HG03139 (cell line): ENCODE measurements around the gene MAP2K5.

Experiments used
- ATAC-seq: cut with Tn5 transposase; IDR thresholded peaks from one replicate; pipeline ENCODE4 v1.9.1; 2021; ENCODE audit not compliant: unreplicated experiment

MAP2K5 gene

DNA sequence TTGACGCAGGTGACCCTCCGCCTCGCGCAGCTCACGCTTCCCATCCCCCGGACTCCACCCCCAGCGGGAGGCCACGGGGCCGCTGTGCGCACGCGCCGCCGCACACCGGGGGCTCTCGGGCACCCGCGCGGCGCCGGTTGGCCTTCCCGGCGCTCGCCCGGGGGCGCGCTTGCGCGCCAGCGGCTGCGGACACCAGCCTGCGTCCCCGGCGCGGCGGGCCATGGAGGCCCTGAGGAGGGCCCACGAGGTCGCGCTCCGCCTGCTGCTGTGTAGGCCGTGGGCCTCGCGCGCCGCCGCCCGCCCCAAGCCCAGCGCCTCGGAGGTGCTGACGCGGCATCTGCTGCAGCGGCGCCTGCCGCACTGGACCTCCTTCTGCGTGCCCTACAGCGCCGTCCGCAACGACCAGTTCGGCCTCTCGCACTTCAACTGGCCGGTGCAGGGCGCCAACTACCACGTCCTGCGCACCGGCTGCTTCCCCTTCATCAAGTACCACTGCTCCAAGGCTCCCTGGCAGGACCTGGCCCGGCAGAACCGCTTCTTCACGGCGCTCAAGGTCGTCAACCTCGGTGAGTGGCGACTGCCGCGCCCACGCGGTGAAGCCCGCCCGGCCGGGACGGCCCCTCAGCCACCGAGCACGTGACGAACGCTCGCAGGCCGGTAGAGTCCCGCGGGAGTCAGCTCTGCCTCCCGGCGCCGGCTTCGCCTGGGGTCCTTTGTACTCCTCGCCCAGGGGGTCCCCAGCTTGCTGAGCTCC, 21.3 kb upstream of the MAP2K5 start, which contains the start of gene C15orf61:
Gene C15orf61 (plus strand): TSS at position 103 of the 754 bp plus-strand sequence. CDS start 118 bp downstream, at position 221.
- ATAC-seq: peak; percentile 62

DNA sequence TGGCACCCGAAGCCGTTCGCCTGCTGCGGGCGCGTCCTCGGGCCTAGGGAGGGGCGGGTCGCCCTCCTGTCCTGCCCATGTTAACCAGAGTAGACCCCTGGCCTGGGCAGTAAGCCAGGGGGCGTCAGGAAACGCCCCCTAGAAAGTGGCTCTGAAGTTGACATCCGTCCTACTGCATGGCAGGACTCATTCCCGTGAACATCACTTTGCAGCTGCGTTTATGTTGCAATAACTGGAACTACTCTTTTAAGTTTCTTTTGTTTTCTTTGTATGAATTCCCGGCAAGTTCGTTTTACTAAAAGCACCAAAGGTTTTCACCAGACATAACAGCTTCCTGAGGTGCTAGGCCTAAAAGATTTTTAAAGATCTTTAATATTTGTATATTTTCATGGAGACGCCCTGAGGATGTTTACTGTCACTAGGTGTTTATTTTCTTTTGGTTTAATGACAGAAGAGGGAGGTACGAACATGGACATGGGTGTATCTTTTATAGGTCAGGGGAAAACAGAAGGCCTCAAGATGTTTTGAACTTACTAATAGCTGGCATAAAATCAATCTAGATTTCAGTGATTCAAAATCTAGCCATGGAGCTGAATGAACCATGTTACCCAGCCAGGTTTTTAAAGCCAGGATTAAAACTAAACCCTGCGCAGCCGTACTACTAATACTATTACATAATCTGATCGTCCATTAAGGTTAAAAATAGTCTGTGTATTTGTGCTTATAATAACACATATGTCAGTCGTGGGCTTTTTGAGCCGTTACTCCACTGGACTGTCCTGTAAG, 20.5 kb upstream of the MAP2K5 start:
- no peak for ATAC-seq

DNA sequence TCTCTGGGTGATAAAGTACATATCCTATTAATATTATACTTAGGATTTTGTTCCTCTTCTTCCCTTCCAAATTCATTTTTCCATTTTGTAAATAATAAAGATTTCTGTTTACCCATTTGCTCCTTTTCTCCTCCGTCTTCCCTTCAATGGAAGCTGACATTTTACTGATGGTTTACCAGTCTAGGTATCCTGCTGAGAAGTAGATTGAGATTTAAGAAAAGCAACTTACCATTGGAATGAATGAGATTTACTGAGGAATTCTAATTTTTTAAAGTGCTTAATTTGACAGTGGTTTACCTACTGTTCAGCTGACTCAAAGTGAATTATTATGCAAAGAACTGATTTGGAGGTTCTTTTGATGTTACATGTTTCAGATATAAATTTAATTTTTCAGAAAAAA, 19.2 kb upstream of the MAP2K5 start:
- ATAC-seq: no peak

DNA sequence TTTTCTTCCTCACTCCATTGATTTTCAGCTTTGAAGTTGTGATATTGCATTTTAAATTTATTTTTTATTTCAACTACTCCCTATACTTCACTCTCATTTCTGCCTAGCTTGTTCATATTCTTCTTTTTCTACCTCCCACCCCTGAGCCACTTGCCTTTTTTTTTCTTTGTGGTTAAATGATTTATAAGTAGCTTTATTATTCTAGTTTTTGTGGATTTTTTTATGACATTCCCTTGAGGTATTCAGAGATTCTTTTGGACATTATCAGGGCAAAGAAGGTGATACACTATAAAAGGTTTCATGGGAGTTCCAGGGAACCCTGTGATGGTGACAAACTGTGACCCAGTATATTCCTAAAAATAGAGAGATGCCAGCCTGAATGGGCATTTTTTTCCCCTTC, 18.3 kb upstream of the MAP2K5 start:
- no peak for ATAC-seq

DNA sequence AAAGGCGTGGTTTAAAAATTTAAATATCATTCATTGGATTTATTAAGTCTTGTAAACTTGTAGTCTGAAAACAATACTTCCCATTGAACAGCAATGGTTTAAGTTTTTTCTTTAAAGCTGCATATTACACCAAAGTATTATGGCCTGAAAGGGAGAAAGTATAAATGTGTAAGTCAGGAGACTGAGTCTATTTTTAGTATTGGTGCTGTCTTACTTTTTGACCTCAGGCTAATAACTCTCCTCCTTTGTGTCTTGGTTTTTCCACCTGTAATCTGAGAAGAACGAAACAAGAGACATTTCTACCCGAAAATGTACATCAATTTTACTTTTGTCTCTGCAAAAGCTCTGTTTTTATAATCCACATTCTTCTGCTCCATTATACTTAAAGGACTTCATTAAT, 14.0 kb upstream of the MAP2K5 start:
- ATAC-seq: no peak

DNA sequence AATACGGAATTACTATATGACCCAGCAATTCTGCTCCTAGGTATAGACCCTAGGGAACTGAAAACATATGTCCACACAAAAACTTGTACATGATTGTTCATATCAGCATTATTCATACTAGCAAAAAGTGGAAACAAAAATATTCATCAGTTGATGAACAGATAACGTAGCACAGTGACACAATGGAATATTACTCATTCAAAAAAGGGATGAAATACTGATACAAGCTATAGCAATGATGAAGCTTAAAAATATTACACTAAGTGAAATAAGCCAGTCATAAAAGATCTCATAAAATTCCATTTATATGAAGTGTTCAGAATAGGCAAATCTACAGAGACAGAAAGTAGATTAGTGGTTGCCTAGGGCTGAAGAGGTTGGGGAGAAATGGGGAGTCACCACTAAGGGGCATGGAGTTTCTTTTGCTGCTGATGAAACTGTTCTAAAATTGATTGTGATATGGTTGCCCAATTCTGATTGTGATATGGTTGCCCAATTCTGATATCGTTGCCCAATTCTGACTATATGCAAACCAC, 11.1 kb upstream of the MAP2K5 start:
- ATAC-seq: no peak

DNA sequence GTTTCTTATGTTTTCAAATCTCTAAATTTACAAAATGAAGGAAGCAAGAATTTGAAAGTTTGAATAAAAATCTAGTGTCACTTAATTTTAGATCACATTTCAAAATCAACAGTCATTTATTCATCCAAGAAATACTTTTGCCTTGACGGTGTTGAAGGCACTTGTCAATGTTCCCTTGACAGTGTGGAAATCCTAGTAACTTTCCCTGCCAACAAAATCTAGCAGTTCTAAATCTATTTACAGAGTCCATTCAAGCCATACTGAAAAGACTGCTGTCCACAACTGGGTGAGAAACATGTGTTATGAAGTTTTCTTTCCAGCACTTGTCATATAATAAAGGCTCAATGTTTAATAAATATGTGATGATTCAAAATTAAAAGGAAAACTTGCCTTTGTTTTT, 8.6 kb upstream of the MAP2K5 start:
- ATAC-seq: no peak

DNA sequence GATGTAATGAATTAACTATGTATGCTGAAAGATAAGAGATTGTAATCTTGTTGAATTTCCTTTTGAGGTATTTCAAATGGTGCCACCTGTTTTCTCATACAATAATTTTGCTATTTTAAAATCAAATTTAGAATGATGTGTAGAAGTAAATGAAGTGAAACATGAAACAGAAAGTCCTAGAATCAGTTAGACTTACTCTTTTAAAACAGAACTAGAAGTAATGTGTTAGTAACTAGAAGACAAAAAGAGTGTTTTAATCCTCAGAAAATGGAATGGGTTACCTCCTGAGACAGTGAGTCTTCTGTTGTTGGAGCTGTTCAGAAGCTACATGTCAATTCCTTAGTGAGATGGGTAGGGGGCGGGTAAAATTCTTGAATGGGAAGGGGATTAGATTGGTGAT, 8.1 kb upstream of the MAP2K5 start:
- no peak for ATAC-seq

DNA sequence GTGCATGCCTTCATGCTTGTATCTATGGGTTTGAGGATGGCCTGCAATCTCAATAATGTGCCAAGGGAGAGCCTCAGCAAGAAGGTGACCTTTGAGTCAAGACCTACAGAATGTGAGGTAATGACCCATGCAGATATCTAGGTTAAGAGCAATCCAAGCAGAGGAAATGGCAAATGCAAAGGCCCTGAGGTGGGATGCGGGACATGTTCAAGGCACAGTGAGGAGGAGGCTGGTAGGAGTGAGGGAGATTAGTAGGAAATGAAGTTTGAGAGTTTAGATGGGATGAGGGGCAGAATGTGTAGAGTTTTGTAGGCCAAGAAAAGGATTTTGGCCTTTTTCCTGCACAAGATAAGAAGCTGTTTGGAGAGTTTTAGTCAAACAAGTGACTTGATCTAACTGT, 4.7 kb upstream of the MAP2K5 start:
- no peak for ATAC-seq

DNA sequence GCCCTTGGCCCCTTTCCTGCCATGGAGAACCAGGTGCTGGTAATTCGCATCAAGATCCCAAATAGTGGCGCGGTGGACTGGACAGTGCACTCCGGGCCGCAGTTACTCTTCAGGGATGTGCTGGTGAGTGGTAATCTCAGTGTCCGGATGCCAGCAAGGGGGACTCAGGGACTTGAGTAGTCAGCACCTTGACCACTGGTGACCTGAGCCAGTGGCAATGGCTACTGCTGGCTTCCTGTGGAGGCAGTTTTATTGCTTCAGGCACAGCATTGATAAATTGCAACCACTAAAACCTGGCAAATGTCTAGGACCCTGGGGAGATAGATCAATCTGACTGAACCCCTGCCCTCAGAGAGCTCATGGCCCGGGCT, 830 bp downstream of the MAP2K5 start:
- ATAC-seq: no peak

DNA sequence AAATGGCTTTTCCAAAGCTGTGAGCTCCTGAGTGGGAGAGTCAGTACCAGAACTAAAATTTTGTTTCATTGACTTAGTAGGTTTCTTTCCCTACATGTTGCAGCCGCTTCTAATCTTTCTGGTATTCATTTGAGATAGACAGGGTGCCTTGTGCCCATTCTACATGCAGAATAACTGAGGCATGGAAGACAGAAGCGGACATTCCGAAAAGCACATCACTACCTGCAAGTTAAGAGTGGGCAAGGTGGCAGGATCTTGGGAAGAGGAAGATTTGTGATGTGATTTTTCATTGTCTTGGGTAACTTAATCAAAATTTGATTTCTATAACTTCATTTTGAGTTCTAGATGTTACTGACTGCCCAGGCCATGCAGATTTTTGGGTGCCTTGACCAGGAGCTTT, 2.0 kb downstream of the MAP2K5 start:
- no peak for ATAC-seq

DNA sequence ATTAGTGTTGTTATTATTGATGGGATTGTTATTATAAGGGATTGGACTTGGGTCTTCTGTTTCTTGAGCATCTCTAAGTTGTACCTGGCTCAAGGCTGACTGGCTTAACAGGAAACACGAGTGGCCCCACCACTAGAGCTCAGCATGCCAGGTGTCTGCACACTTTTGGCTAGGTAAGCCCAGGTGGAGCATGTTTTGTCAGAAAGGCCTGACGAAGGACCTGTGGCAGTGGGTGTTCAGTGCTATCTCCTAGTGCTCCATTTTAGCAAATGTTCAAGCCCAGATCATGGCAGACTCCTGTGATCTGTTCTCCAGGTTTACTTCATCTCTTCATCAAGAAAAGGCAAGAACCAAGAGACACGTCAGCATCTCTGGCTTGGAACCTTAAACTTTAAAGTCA, 3.4 kb downstream of the MAP2K5 start:
- ATAC-seq: no peak

DNA sequence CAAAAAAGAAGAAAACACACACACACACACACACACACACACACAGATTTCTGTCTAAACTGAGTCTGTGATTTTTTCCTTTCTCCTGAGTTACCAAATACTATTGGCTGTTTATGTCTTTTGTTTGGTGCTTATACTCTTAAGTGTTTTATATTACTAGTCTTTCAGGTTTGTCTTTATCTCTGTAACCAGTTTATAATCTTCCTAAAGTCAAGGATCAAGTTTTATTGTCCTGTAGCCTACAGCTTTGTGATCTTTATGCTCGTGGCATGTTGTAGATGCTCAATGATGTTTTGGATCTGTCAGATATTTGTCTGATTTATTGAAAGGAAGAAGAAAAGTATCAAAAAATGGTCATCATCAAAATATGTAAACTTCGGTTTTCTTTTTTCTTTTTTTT, 4.6 kb downstream of the MAP2K5 start:
- ATAC-seq: no peak

DNA sequence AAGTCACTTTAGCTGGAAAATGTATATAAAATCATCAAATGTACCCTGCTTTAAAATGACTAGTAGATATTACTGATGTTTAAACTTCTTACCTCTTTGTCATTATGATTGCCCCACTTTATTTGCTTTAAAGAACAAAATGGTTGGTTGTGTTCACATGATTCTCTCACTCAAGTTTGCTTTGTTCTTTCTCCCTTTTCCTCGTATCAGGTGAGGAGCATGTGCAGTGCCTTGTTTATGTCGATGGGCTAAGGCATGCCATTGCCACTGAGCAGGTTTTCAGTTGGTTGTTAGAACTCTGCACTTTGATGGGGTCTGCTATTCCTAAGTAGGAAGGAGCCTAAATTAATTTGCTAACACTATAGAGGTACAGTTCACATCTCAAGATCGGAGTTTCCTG, 5.3 kb downstream of the MAP2K5 start:
- no peak for ATAC-seq

DNA sequence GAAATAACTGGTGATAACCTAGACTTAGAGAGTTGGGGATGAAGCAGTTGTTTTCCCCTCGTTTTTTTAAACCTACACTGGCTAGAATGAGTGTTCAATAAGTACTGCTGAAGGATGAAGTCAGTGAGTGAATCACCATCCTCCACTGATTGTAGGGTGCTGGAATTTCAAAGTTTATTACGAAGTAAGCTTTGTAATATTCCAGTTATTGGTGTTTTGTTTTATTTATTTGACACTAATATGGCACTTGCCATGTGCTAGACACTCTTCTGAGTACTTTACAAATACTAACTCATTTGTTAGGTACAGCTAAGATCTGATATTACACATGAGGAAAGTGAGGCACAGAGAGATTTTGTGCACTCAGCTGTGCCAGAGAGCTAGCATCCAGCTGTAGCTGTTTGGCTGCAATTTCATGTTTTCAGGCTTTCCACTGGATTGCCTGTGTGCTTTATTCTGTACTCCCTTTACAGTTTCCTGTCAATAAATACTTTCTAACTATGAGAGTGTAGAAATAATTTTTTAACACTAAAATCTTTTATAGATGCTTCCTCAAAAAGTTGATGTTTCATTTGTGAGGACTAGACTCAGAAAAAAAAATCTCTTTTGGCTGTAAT, 5.8 kb downstream of the MAP2K5 start:
- ATAC-seq: no peak

DNA sequence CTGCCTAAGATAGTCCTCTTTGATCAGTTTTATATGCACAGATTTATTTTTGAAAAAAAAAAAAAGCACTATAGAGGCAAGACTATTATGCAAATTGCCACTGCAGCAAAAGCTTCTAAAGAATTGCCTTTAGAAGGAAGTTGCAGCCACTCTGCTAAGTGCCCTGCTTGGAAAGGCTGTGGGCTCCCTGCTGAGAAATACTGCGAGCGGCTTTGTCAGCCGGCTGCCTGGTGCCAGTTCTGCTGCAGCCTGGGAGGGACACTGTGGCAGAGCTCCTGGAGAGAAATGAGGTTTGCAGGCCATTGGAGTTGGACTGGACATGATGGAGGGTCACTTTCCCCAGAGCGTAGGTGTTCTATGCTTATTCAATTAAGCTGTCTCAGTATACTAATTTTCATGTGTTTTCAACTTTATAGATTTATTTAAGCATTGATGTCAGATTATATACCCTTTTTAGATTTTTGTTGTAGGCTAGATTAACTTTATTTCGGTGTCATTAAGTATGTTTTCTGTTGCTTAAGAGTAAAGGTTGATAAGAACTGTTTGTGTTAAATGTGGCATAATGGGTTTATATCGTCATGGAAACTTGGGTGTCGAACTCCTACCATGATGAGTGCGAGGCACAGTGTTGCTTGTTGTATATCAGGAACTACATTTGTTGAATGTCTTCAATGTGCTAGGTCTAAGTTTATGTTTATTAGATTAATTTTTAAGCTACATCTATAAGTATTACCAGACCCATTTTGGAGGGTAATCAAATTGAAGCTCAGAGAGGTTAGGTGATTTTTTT, 6.6 kb downstream of the MAP2K5 start:
- no peak for ATAC-seq

DNA sequence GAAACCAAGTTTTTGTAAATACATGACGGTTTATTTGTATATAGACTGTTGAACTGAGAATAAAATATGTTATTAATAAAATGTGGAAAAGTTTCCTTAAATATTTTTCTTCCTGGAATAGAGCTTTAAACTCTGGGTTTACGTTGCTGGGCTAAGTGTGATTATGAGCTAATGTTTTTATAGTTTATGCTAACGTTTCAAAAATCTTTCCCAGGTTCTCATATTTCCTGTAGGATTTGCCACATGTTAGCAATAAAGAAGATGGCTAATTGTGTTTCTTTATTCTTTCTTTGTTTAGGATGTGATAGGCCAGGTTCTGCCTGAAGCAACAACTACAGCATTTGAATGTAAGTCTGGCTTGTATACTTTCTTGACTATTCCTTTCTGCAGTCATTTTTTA, 7.2 kb downstream of the MAP2K5 start:
- no peak for ATAC-seq

DNA sequence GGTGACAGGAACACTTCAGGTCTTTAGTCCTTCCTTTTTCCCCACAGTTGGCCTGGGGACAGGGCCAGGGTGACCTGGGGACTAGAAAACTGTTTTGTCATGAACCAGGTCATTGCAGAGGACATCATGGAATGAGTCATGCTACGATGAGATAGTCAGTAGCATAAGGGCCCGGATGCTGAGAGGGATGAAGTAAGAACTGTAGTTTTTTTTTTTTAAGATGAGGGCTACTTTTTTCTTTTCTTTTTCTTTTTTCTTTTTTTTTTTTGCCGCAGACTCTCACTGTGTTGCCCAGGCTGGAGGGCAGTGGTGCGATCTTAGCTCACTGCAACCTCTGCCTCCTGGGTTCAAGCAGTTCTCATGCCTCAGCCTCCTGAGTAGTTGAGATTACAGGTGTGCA, 8.0 kb downstream of the MAP2K5 start:
- no peak for ATAC-seq

DNA sequence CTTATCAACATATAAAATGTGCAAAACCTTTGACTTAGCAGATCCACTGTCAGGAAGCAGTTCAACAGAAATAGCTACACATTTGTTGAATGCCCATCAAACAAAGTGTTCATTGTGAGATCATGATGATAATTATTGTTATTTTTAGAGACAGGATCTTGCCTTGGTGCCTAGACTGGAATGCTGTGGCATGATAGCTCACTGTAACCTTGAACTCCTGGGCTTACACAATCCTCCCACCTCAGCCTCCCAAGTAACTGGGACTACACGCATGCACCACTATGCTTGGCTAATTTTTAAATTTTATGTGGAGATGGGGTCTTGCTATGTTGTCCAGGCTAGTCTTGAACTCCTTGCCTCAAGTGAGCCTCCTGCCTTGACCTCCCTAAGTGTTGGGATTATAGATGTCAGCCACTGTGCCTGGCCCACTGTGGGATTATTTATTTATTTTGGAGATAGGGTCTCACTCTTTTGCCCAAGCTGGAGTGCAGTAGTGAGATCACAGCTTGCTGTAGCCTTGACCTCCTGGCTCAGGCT, 8.8 kb downstream of the MAP2K5 start:
- ATAC-seq: no peak

DNA sequence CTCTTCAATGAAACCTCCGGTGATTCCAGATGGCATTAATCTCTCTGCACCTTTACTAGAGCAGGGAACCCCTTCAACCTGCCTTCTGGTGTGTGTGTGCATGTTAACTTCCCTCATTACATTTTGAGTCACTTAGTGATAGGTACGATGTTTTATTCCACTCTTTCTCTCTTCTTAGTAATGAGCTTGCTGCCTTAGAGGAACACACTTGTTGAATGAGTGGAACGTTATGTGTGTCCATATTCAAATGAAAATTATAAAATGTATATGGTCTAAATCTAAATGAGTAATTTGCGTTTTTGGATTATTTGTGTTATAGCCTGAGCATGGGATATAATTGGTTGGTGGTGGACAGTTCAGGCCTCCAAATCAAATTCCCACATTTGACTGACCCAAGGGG, 12.1 kb downstream of the MAP2K5 start:
- ATAC-seq: no peak
